ENCODE results near the gene KL.

The KL gene

GRCh38 chr13:33003458-33004019 lies 12.7 kb upstream of the KL start:
- DNase-seq (ENCODE audit: extremely low read depth, low read depth), result no peak
- TF ChIP-seq CTCF (IDR thresholded peaks at IDR 0.05; ENCODE audit: low read depth, low read length), result no peak

GRCh38 chr13:33004511-33004910 lies 11.7 kb upstream of the KL start:
- no peak for TF ChIP-seq CTCF (IDR thresholded peaks at IDR 0.05; ENCODE audit: low read depth, low read length)
- DNase-seq (ENCODE audit: extremely low read depth, low read depth), result no peak

- no peak for TF ChIP-seq CTCF (IDR thresholded peaks at IDR 0.05; ENCODE audit: low read depth, low read length)
- no peak for DNase-seq (ENCODE audit: extremely low read depth, low read depth)
Observed at GRCh38 chr13:33006134-33006533, 10.1 kb upstream of the KL start.

- no peak for DNase-seq (ENCODE audit: extremely low read depth, low read depth)
- no peak for TF ChIP-seq CTCF (IDR thresholded peaks at IDR 0.05; ENCODE audit: low read depth, low read length)
Observed at GRCh38 chr13:33006638-33007037, 9.6 kb upstream of the KL start.

GRCh38 chr13:33007237-33007636 lies 9.0 kb upstream of the KL start:
- no peak for TF ChIP-seq CTCF (IDR thresholded peaks at IDR 0.05; ENCODE audit: low read depth, low read length)
- no peak for DNase-seq (ENCODE audit: extremely low read depth, low read depth)

GRCh38 chr13:33007950-33008349 lies 8.3 kb upstream of the KL start:
- DNase-seq (ENCODE audit: extremely low read depth, low read depth), result no peak
- TF ChIP-seq CTCF (IDR thresholded peaks at IDR 0.05; ENCODE audit: low read depth, low read length), result no peak

- no peak for TF ChIP-seq CTCF (IDR thresholded peaks at IDR 0.05; ENCODE audit: low read depth, low read length)
Observed at GRCh38 chr13:33008946-33009722, 7.1 kb upstream of the KL start.

More at GRCh38 chr13:33008946-33009722, 7.1 kb upstream of the KL start:
- no peak for DNase-seq (ENCODE audit: extremely low read depth, low read depth)

Data from AG09319 (cell line).